Astrocyte of the cerebellum (primary cell): Measurements from ENCODE around the gene S100A10.

Experiments
- DNase-seq: peaks from one replicate; pipeline ENCODE4 v3.0.0-alpha.2; 2011; ENCODE audit warnings: low read depth
- H3K4me3 ChIP-seq: 2 replicates; pipeline ENCODE4 v1.5.1; 2011; ENCODE audit warnings: mild to moderate bottlenecking, low read depth, low read length, moderate library complexity
- in situ Hi-C: cut with HindIII; loops from 2 replicates; pipeline ENCODE4 v1.10.0; 2017; ENCODE audit warnings: low sequenced_read_pairs
- TF ChIP-seq, protein P1 (sequence below): IDR thresholded peaks from 2 replicates; pipeline ENCODE4 v1.5.1; 2012; ENCODE audit warnings: low read length, low read depth, moderate library complexity, mild to moderate bottlenecking; ENCODE audit errors: missing control alignments

The S100A10 gene

DNA sequence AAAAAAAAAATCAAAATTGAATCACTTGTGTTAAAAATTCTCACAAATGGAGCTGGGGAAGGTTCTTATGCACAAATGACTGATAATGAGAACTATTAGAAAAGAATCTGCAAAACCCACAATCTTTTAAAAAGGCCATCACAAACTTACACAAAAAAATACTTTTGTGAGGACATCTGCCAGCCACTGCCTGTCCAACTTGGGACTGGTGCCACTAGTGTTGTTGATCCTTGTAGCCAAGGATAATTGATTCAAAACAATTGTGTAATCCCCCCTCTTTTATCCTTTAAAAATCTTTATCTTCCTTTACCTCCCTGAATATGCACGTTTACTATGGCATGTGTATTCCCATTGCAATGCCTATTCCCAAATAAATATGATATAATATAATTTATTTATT is 45.2 kb downstream of the S100A10 start:
- in situ Hi-C loops = no loop called here
- no peak for DNase-seq
- no peak overlapping the region for H3K4me3 ChIP-seq
- TF ChIP-seq, protein P1, sequence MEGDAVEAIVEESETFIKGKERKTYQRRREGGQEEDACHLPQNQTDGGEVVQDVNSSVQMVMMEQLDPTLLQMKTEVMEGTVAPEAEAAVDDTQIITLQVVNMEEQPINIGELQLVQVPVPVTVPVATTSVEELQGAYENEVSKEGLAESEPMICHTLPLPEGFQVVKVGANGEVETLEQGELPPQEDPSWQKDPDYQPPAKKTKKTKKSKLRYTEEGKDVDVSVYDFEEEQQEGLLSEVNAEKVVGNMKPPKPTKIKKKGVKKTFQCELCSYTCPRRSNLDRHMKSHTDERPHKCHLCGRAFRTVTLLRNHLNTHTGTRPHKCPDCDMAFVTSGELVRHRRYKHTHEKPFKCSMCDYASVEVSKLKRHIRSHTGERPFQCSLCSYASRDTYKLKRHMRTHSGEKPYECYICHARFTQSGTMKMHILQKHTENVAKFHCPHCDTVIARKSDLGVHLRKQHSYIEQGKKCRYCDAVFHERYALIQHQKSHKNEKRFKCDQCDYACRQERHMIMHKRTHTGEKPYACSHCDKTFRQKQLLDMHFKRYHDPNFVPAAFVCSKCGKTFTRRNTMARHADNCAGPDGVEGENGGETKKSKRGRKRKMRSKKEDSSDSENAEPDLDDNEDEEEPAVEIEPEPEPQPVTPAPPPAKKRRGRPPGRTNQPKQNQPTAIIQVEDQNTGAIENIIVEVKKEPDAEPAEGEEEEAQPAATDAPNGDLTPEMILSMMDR = no peak

DNA sequence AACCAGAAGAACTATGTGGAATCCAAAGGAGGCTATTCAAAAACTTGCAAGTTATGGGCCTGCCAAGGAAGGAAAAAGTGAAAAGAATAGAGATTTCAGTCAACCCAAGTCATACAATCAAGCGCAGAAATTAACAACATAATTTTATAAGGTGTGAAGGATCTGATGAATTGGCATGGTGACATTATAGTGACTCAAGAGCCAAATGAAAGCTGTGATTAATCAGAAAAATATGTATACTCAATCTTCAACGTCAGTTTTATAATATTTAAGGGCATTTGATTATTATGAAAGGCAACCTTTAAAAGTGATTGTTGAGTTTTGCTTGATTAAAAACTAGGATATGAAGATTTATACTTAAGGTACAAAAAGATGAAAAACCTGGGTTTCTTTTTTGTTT is 46.5 kb downstream of the S100A10 start:
- in situ Hi-C loops = no loop called here
- no peak for DNase-seq
- no peak overlapping the region for H3K4me3 ChIP-seq
- TF ChIP-seq, protein P1 = no peak

DNA sequence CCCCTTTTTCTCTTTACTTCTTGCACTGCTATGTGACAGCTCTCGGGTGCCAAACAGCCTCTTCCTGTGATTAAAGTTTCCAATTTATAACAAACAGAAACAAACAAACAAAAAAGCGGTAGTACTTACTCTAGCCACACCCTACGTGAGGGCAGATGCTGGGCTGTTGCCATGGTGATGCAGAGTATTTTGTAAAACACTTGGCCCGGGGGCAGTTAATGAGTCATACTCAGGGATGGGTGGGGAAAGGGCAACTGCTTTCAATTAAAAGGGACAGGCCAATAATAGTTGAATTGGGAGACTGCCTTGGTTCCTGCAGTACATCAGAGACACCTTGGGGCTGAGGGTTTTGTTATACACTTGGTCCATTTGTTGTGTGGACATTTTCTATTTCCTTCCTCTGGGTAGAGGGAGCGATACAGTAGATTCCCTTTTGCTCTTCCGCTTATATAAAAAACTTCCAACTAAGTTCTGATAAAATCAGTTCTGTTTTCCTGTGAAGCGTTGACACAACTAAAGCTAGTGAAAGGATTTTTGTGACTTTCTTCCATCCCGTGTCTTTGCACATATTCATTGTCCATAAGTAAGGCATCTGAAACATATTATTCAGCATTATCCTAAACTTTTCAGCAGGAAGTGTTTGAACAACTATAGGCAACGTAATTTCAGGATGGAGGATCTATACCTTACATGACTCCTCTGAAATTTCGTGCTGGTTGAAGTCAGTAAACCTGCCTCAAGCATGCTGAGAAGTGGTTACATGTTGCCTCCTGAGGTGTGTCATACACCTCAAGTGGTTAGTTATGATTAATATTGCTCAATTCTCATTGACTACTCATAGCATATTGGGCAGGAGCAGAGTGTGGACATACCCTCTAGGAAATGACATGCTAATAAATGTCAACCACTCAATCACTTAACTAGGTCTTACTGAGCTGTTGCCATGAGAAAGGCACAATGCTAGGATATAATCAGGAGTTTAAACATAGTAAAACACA is 47.6 kb downstream of the S100A10 start:
- H3K4me3 ChIP-seq = no peak overlapping the region
- TF ChIP-seq, protein P1 = no peak
- DNase-seq = peak; percentile 89
- in situ Hi-C loops = no loop called here

DNA sequence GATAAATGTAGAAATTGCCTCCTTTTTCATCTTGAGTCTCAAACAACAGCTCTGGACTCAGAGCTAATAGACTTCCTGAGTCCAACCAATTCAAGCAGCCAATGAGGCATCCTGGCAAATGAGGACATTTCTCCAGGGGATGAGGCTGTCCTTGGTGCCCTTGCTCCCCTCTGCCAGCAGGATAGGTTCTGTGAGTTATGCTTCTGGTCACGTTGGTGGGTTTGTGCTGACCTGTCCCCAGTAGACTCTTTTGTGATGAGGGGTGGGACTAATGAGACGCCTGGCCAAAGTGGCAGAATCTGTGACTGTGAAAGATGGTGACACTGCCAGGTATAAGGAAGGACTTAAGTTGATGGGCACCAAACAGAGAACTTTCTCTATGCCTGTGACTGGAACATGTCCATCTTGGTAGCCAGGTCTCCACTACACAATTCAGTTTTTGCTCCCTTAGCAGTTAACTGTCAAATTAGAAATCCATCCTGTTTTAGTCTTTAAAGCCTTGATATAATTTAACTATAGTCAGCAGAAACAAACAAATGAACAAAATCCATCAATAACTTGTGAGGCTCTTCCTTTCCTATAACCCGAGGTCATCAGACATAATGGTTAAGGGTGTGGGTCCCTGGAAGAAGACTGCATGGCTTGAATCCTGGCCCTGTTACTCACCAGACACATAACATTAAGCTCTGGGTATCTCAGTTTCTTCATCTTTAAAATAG is 48.6 kb downstream of the S100A10 start:
- DNase-seq = no peak
- in situ Hi-C loops = no loop called here

DNA sequence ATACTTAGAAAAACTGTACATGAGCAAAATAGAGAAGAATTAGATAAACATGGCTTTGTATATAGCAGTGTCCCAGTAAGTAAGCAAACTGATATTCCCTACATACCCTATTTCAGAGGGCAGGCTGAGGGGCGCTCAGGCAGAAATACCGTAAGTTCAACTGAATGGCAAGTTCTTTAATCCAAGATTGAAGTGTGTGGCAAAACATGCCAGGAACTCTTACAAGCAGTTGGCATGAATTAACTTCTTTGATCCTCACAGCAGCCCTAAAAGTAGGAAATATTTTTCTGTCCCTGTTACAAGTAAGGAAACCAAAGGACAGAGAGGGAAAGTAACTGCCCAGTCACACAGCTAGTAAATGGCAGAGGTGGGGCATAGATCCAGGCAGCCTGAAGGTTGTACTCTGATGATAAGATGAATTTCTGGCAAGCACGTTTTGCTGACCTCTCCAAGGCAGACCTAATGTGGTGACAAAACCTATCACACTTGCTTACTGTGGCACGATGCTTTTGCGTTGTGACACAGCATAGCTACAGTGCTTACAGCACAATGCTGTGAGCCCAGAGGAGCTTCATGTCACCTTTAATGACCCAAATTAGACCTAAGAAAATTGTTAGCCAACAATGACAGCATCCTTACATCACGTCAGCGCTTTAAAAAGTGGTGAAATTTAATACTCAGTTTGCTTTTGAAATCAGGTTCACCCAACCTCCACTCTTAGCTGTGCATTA is 49.4 kb downstream of the S100A10 start:
- TF ChIP-seq, protein P1 = no peak
- in situ Hi-C loops = no loop called here
- no peak overlapping the region for H3K4me3 ChIP-seq
- DNase-seq = no peak

More for the DNA sequence above, 48.6 kb downstream of the S100A10 start:
- TF ChIP-seq, protein P1 = no peak
- H3K4me3 ChIP-seq = no peak overlapping the region

DNA sequence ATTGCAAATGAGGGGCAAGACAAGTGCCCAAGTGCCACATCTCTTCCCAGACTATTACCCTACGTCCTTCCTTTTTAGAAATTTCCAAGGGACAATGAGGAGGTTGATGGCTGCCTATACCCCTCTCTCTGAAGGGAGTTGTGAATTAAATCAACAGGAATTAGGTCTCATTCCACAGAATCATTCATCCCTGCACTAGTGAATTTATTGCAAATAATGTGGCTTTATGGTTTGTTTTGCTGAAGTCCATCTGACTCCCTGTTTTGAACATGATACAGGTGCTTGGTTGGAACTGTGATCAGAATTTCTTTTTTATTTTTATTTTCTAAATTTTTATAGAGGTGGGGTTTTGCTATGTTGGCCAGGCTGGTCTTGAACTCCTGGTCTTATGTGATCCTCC is 50.1 kb downstream of the S100A10 start:
- in situ Hi-C loops = no loop called here
- TF ChIP-seq, protein P1 = no peak
- DNase-seq = no peak
- no peak overlapping the region for H3K4me3 ChIP-seq
